ENCODE measurements around the gene ABTB2. TPM values are rescaled to one million over a fixed set of nuclear protein-coding genes. Genes with fewer than 3 reads are reported as not detected.

ABTB2 gene
- total RNA-seq, 1 donor from 2014 or later: 32.9 TPM

GRCh38 chr11:34197256-34197655 lies 160.6 kb downstream of the ABTB2 start:
- H3K4me1 Mint-ChIP-seq (ENCODE audit: low read depth): peaks cover 50% of the 10 kb centered on the region
- intact Hi-C loops (cut with micrococcal nuclease): no loop called here

DNA sequence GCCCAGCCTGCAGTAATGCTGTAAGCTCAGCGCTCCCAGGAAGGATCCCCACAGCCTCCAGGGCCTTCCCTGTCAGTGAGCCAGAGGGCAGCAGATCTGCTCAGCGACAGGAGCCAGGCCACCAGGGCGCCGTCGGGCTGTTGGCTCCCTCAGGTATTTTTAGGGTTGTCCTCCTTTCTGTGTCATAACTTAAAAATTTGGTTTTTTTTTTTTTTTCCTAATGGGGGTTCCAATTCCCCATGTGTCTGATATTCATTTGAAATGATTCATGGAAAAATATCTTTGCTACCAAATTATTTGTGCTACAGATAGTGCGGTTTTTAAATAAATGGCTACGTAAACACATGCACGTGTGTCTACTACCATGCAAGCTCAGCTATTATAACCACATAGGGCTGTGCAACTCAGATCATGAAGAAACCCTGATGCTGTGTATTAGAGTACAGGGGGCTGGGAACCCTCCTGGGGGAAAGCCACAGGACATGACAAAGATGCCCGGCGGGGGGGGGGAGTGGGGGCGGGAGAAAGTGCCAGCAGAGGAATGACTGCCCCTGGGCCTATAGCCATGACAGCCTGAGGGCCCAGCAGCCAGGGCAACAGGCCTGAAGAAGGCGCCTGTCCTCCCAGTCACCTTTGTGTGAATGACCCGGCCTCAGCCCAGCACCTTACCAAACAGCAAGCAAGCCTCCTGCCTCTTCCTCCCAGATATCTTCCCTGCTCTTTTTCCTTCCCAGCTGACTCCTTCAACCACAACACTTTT lies 163.1 kb downstream of the ABTB2 start:
- no peaks in the 10 kb centered on the region for H3K27me3 Mint-ChIP-seq (ENCODE audit: low read depth)
- peaks cover 30% of the 10 kb centered on the region for H3K36me3 Mint-ChIP-seq (ENCODE audit: low read depth)
- peaks cover 34% of the 10 kb centered on the region for H3K4me1 Mint-ChIP-seq (ENCODE audit: low read depth)
- no peak overlapping the region for H3K4me3 Mint-ChIP-seq (ENCODE audit: low read depth)
- no peak for DNase-seq (ENCODE audit: low spot score)
- H3K27ac Mint-ChIP-seq: no peak overlapping the region
- intact Hi-C loops (cut with micrococcal nuclease): no loop called here
- no peaks in the 10 kb centered on the region for H3K9me3 Mint-ChIP-seq

More at GRCh38 chr11:34197256-34197655, 160.6 kb downstream of the ABTB2 start:
- no peak for DNase-seq (ENCODE audit: low spot score)
- peaks cover 36% of the 10 kb centered on the region for H3K36me3 Mint-ChIP-seq (ENCODE audit: low read depth)
- no peaks in the 10 kb centered on the region for H3K27me3 Mint-ChIP-seq (ENCODE audit: low read depth)
- no peaks in the 10 kb centered on the region for H3K9me3 Mint-ChIP-seq
- no peak overlapping the region for H3K27ac Mint-ChIP-seq
- H3K4me3 Mint-ChIP-seq (ENCODE audit: low read depth): no peak overlapping the region

- H3K4me1 Mint-ChIP-seq (ENCODE audit: low read depth): peaks cover 20% of the 10 kb centered on the region
- intact Hi-C loops (cut with micrococcal nuclease): no loop called here
- DNase-seq (ENCODE audit: low spot score): no peak
- H3K36me3 Mint-ChIP-seq (ENCODE audit: low read depth): peaks cover 25% of the 10 kb centered on the region
- H3K4me3 Mint-ChIP-seq (ENCODE audit: low read depth): no peak overlapping the region
- H3K27ac Mint-ChIP-seq: no peak overlapping the region
- H3K9me3 Mint-ChIP-seq: no peaks in the 10 kb centered on the region
- peaks cover 3% of the 10 kb centered on the region for H3K27me3 Mint-ChIP-seq (ENCODE audit: low read depth)
Measured at GRCh38 chr11:34192481-34193401, 165.1 kb downstream of the ABTB2 start.

DNA sequence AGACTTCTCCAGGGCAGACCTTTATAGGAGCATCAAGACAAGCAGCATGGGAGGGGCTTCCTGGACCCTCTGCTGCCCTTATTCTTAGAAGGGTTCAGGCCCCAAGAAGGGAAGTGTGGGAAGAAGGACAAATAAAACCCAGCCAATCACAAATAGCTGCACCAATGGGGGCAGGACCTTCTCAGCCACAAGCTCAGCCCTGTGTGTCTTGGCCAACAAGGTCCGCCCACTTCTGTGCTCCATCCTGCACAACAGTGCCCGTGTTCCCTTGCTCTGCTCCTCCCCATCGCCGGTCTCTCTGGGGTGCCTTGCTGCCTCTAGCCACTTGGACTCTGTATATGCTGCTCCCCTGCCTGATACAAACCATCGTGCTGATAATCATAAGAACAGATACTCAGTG lies 166.2 kb downstream of the ABTB2 start:
- no peak for DNase-seq (ENCODE audit: low spot score)
- Mint-ChIP-seq H3K36me3 (ENCODE audit: low read depth) (peaks cover 17% of the 10 kb centered on the region), H3K4me1 (ENCODE audit: low read depth) (peaks cover 14% of the 10 kb centered on the region), H3K9me3 (no peaks in the 10 kb centered on the region), H3K27me3 (ENCODE audit: low read depth) (peaks cover 3% of the 10 kb centered on the region), H3K4me3 (ENCODE audit: low read depth) (no peak overlapping the region), H3K27ac (no peak overlapping the region)
- intact Hi-C loops (cut with micrococcal nuclease): no loop called here

- H3K4me1 Mint-ChIP-seq (ENCODE audit: low read depth): peaks cover 14% of the 10 kb centered on the region
- DNase-seq (ENCODE audit: low spot score): no peak
- H3K27ac Mint-ChIP-seq: no peak overlapping the region
- H3K9me3 Mint-ChIP-seq: no peaks in the 10 kb centered on the region
- no peak overlapping the region for H3K4me3 Mint-ChIP-seq (ENCODE audit: low read depth)
- peaks cover 9% of the 10 kb centered on the region for H3K36me3 Mint-ChIP-seq (ENCODE audit: low read depth)
- intact Hi-C loops (cut with micrococcal nuclease): no loop called here
- H3K27me3 Mint-ChIP-seq (ENCODE audit: low read depth): peaks cover 3% of the 10 kb centered on the region
Measured at GRCh38 chr11:34190192-34191139, 167.3 kb downstream of the ABTB2 start.

GRCh38 chr11:34189191-34189590 lies 168.6 kb downstream of the ABTB2 start:
- Mint-ChIP-seq H3K9me3 (no peaks in the 10 kb centered on the region), H3K27ac (no peak overlapping the region), H3K27me3 (ENCODE audit: low read depth) (peaks cover 3% of the 10 kb centered on the region), H3K4me1 (ENCODE audit: low read depth) (peaks cover 21% of the 10 kb centered on the region), H3K36me3 (ENCODE audit: low read depth) (peaks cover 15% of the 10 kb centered on the region), H3K4me3 (ENCODE audit: low read depth) (no peak overlapping the region)
- intact Hi-C loops (cut with micrococcal nuclease): no loop called here
- DNase-seq (ENCODE audit: low spot score): no peak

DNA sequence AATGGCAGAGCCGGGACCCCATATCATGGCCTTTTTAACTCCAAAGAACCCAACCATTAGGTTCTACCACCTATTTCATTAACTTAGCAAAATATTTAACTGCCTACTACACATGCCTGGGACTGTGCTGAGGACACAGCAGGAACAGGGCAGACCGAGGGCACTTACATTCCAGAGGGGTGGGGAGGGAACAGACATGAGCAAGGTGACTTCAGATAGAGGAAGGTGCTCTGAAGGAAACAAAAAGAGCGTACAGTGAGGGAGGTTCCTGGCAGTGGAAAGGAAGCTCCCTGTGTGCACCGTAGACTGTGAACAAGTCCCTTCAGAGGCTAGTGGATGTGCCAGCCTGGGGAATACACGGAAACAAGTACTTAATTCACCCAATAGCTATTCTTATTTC lies 169.6 kb downstream of the ABTB2 start:
- Mint-ChIP-seq H3K27me3 (ENCODE audit: low read depth) (peaks cover 3% of the 10 kb centered on the region), H3K9me3 (no peaks in the 10 kb centered on the region), H3K36me3 (ENCODE audit: low read depth) (peaks cover 15% of the 10 kb centered on the region), H3K4me1 (ENCODE audit: low read depth) (peaks cover 16% of the 10 kb centered on the region), H3K4me3 (ENCODE audit: low read depth) (no peak overlapping the region), H3K27ac (no peak overlapping the region)
- no peak for DNase-seq (ENCODE audit: low spot score)
- intact Hi-C loops (cut with micrococcal nuclease): no loop called here

GRCh38 chr11:34185926-34186841 lies 171.6 kb downstream of the ABTB2 start:
- Mint-ChIP-seq H3K27me3 (ENCODE audit: low read depth) (peaks cover 3% of the 10 kb centered on the region), H3K9me3 (no peaks in the 10 kb centered on the region), H3K36me3 (ENCODE audit: low read depth) (peaks cover 12% of the 10 kb centered on the region), H3K4me1 (ENCODE audit: low read depth) (peaks cover 19% of the 10 kb centered on the region), H3K4me3 (ENCODE audit: low read depth) (no peak overlapping the region), H3K27ac (no peak overlapping the region)
- intact Hi-C loops (cut with micrococcal nuclease): no loop called here
- DNase-seq (ENCODE audit: low spot score): no peak

GRCh38 chr11:34184505-34185015 lies 173.2 kb downstream of the ABTB2 start:
- Mint-ChIP-seq H3K4me1 (ENCODE audit: low read depth) (peaks cover 33% of the 10 kb centered on the region), H3K36me3 (ENCODE audit: low read depth) (peaks cover 12% of the 10 kb centered on the region), H3K27ac (no peak overlapping the region), H3K9me3 (no peaks in the 10 kb centered on the region), H3K4me3 (ENCODE audit: low read depth) (no peak overlapping the region), H3K27me3 (ENCODE audit: low read depth) (peaks cover 3% of the 10 kb centered on the region)
- intact Hi-C loops (cut with micrococcal nuclease): no loop called here
- no peak for DNase-seq (ENCODE audit: low spot score)

DNA sequence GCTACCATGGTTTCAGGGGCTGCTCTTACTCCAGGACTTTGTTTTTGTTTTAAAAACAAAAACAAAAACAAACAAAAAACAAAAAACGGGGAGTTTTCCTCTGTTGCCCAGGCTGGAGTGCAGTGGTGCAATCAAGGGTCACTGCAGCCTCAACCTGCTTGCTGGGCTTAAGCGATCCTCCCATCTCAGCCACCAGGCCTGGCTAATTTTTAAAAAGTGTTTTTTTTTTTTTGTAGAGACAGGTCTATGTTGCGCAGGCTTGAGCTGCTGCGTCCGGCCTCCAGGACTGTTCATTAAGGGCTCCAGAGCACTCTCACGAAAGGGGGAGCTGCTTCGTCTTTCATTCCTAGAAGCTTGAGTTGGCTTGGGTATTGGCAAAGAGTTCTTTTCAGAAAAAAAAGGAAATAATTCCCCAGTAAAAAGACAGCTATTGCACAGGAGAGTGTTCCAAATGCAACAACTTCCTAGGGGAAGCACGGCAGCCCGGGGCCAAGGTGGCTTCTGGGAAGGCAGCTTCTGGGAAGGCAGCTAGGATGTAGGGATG lies 173.9 kb downstream of the ABTB2 start:
- intact Hi-C loops (cut with micrococcal nuclease): no loop called here
- Mint-ChIP-seq H3K27ac (no peak overlapping the region), H3K4me1 (ENCODE audit: low read depth) (peaks cover 35% of the 10 kb centered on the region), H3K9me3 (no peaks in the 10 kb centered on the region), H3K27me3 (ENCODE audit: low read depth) (peaks cover 3% of the 10 kb centered on the region), H3K36me3 (ENCODE audit: low read depth) (peaks cover 14% of the 10 kb centered on the region), H3K4me3 (ENCODE audit: low read depth) (no peak overlapping the region)
- no peak for DNase-seq (ENCODE audit: low spot score)

GRCh38 chr11:34182921-34183685 lies 174.7 kb downstream of the ABTB2 start:
- H3K27me3 Mint-ChIP-seq (ENCODE audit: low read depth): no peaks in the 10 kb centered on the region

More at GRCh38 chr11:34182921-34183685, 174.7 kb downstream of the ABTB2 start:
- Mint-ChIP-seq H3K27ac (no peak overlapping the region), H3K4me3 (ENCODE audit: low read depth) (no peak overlapping the region), H3K36me3 (ENCODE audit: low read depth) (peaks cover 11% of the 10 kb centered on the region), H3K9me3 (no peaks in the 10 kb centered on the region), H3K4me1 (ENCODE audit: low read depth) (peaks cover 37% of the 10 kb centered on the region)
- intact Hi-C loops (cut with micrococcal nuclease): no loop called here
- no peak for DNase-seq (ENCODE audit: low spot score)

Measured in activated T-helper 2 cell treated with anti-CD3 and anti-CD28 coated beads, Interferon-gamma antibody, Interleukin-2, Interleukin-4, amounts not matched to agents 10 μg/mL and 5 μg/mL and 100 μg/mL, durations not matched to agents 14 hours and 24 hours and 36 hours (primary cell).